ENCODE measurements around the gene MTFP1.
"Not testable (repeated sequence)": the region's sequence is repeated elsewhere in the genome, so short reads cannot be mapped to it uniquely, and the experiment has no call there.

The MTFP1 gene

GRCh38 chr22:30460147-30460546 lies 34.6 kb downstream of the MTFP1 start:
- TF ChIP-seq POLR2A (IDR thresholded peaks at IDR 0.05; ENCODE audit: low read length) = no peak
- no peak for TF ChIP-seq GATA1 (IDR thresholded peaks at IDR 0.05; ENCODE audit: low read depth, low read length)

DNA sequence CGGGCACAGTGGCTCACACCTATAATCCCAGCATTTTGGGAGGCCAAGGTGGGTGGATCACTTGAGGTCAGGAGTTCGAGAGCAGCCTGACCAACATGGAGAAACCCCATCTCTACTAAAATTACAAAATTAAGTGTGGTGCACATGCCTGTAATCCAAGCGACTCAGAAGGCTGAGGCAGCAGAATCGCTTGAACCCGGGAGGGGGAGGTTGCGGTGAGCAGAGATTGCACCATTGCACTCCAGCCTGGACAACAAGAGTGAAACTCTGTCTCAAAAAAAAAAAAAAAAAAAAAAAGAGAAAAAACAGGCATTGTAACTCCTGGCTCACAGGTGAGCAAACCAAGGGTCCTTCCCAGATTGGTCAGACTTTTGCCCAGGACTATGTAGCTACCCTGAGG lies 35.0 kb downstream of the MTFP1 start:
- not testable (repeated sequence) for DNase-seq

More at GRCh38 chr22:30460147-30460546, 34.6 kb downstream of the MTFP1 start:
- no peak for DNase-seq

DNA sequence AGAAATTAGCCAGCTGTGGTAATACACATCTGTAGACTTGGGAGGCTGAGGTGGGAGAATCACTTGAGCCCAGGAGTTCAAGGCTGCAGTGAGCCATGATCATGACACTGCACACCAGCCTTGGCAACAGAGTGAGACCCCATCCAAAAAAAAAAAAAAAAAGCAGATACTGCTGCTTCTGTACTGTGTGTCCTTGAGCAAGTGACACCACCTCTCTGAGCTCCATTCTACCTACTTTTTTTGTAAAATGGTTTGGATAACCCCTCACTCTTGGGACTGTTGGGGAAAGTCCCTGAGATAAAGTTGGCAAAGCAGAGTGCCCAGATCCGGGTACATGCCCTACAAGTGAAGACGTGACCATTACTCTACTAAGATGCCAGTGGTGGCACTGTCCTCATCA lies 43.6 kb downstream of the MTFP1 start:
- DNase-seq = no peak
- TF ChIP-seq GATA1 (IDR thresholded peaks at IDR 0.05; ENCODE audit: low read depth, low read length) = no peak
- no peak for TF ChIP-seq POLR2A (IDR thresholded peaks at IDR 0.05; ENCODE audit: low read length)

- no peak for DNase-seq
- TF ChIP-seq POLR2A (IDR thresholded peaks at IDR 0.05; ENCODE audit: low read length) (no peak), GATA1 (IDR thresholded peaks at IDR 0.05; ENCODE audit: low read depth, low read length) (no peak)
Observed at GRCh38 chr22:30470655-30471054, 45.1 kb downstream of the MTFP1 start.

DNA sequence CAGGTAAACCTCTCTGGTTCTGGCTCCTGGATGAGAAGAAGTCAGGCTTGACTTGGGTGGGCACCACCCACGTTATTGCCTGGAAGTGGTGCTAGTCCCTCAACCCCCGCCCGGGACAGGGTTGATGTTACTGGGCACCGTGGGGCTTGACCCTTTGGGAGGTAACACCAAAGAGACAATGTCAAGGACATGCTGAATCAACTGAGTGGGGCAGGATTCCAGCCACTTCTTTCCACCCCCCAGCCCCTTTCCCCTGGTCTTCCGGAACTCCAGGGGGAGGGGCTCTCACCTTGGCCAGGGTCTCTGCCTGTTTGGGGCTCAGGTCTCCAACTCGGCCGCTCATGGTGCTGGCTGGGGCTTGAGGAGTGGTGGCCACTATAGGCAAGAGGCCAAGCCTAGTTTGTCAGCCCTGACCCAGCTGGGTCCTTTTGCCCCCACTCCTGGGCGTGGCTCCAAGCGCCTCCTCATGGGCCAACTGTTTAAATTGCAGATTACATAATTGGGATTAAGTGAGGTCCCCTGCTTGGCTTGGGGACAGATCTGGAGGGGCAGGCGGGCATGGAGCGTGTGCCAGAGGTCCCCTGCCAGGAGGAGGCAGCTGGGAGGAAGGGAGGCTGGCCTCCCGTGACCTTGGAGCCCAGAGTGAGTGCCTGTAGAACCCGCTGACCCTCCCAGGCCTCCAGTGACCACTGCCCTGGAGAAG lies 46.2 kb downstream of the MTFP1 start, which contains the start of gene SEC14L3:
Gene SEC14L3, minus strand, starts transcription at position 402 of the 703 bp plus-strand sequence. Its CDS starts 59 bp downstream, at position 343.
- peak; percentile 46 to 73 for DNase-seq

DNA sequence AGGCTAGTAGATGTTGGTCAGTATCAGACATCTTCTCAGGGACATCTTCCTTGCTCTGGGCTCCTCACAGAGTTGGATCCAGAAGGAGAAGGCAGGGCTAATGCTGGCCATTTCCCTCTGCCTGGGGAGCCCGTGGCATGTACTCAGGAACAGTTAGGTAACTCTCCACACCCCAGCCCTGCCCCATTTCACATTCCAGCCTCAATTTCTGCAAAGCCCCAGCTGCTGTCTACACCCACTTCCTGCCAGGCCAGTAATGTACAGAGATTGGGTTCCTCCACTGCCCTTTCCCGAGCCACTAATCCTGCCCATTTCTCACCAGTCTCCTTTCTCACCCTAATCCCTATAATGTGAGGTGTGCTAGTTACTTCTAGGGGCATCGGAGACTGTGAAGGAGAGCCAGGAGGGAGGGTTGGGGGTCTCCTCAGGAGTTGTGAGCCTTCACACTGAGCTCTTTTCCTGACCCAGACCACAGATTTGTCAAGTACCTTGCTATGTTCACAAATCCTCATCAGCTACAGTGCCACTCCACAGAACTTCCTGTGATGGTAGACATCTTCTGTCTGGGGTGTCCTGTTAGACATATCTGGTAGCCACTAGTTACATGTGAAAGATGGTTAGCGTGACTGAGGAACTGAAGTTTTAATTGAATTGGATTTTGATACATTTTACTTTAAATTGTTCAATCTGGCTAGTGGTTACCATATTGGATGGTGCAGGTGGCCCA lies 47.6 kb downstream of the MTFP1 start:
- no peak for TF ChIP-seq GATA1 (IDR thresholded peaks at IDR 0.05; ENCODE audit: low read depth, low read length)
- no peak for TF ChIP-seq POLR2A (IDR thresholded peaks at IDR 0.05; ENCODE audit: low read length)
- no peak for DNase-seq

More for the DNA sequence above, 46.2 kb downstream of the MTFP1 start, which contains the start of gene SEC14L3:
- TF ChIP-seq POLR2A (IDR thresholded peaks at IDR 0.05; ENCODE audit: low read length) (no peak), GATA1 (IDR thresholded peaks at IDR 0.05; ENCODE audit: low read depth, low read length) (no peak)

- TF ChIP-seq POLR2A (IDR thresholded peaks at IDR 0.05; ENCODE audit: low read length) = no peak
- no peak for TF ChIP-seq GATA1 (IDR thresholded peaks at IDR 0.05; ENCODE audit: low read depth, low read length)
- DNase-seq = no peak
Observed at GRCh38 chr22:30474121-30474520, 48.6 kb downstream of the MTFP1 start.

DNA sequence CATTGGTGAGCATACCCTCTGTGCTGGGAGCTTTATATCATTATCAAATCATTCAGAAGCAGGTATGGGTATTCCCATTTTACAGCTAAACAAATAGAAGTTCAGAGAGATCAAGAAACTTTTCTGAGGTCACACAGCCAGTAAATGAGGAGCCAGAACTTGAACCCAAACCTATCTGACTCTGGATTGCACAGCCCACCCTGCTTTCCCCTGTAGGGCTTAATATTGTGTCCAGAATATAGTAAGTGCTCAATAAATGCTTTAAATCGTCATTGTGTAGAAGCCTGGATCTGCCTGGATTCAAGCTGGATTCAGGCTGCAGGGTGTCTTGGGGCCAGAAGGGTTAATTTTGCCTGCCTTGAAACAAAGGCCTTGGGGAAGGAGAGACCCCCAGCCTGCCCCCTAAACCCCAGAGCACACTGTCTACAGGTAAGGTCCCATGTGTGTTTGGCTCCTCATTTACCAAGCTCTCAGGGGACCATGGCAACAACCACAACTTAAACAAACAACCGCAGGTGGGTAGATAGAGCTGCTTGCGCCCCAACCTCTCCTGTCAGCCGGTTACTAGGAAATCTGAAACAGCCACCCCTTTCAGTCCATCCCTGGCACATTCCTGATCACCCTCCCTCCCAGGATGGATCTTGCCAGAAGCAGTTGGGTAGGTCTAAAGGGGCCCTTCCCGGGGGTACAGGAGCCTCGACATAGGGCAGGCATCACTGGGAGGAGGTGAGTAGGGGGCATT lies 49.3 kb downstream of the MTFP1 start:
- DNase-seq = peak in 1 of 2 experiments; percentile 20
- TF ChIP-seq POLR2A (IDR thresholded peaks at IDR 0.05; ENCODE audit: low read length) (no peak), GATA1 (IDR thresholded peaks at IDR 0.05; ENCODE audit: low read depth, low read length) (no peak)

Measured in erythroblast (primary cell).